HG03469 (cell line): ENCODE data around the gene POC5.

ENCODE experiments used
- ATAC-seq: cut with Tn5 transposase; IDR thresholded peaks from one replicate; pipeline ENCODE4 v1.9.1; 2021; ENCODE audit warnings: mild to moderate bottlenecking, moderate library complexity, moderate number of reproducible peaks; ENCODE audit not compliant: unreplicated experiment

The POC5 gene

GRCh38 chr5:75660678-75661465 lies 56.4 kb downstream of the POC5 start:
- ATAC-seq = no peak

DNA sequence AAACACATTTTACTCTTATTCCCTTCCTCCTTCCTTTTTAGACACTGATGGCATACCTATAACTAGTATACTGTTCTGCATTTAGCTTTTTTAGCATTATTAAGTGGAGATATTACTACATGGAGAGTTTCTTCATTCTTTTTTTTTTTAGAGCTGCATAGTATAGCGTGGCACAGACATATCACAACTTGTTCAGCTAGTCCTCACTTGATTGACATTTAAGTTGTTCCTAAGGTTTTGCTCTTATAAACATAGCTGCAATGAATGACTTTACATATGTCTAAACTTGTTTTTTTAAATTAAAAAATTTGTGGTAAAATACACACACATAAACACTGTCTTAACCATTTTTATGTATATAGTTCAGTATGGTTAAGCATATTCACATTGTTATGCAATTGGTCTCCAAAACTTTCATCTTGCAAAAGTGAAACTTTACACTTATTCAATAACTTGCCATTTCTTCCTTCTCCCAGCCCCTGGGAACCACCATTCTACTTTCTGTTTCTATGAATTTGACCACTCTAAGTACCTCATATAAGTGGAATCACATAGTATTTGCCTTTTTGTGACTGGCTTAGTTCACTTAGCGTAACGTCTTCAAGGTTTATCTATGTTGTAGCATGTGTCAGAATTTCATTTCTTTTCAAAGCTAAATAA lies 57.3 kb downstream of the POC5 start:
- no peak for ATAC-seq

- no peak for ATAC-seq
Measured at GRCh38 chr5:75656311-75657003, 60.8 kb downstream of the POC5 start.

GRCh38 chr5:75654693-75655295 lies 62.4 kb downstream of the POC5 start:
- ATAC-seq = no peak

DNA sequence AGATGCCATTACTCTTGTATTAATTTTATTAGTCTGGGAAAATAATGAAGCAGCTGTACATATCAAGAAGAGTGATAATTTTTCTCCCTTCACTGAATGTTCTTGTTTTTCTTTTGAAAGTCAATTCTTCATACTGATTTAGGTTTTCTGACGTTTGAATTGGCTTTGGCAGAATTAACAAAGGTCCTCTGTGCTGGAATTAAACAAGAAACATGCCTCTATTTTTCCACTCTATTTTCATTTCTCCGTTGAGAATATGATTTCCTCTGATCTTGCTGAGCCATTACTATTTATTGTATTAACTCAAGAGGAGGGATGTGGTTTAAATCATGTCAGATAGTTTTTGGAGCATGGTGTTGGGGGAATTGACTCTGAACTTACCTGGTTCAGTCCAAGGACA lies 63.7 kb downstream of the POC5 start:
- no peak for ATAC-seq

DNA sequence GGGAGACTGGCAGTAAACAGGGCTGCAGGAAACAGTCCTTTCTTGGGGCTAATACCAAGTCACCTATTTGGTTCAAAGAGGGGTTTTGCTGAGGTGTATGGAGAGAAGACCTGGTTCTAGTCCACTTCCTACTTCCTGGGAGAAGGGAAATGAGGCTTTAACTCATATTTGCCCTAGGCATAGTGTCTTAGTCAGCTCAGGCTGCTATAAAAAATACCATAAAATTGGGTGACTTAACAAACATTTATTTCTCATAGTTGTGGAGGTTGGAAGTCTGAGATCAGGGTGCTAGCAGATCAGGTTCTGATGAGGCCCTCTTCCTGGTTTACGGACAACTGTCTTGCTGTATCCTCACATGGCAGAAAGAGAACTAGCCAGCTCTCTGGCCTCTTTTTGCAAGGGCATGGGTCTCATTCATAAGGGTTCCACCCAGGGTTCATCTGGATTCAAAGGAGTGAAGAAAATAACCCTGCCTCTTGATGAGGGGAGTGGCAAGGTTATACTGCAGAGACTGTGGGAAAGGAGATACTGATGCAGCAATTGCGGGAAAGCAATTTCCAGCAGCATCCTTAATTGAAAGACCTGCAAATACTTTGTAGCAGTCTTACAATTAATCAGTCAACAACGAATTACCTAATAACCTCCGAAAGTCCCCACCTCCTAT lies 65.5 kb downstream of the POC5 start:
- no peak for ATAC-seq

- ATAC-seq = no peak
Measured at GRCh38 chr5:75648712-75649111, 68.5 kb downstream of the POC5 start.

DNA sequence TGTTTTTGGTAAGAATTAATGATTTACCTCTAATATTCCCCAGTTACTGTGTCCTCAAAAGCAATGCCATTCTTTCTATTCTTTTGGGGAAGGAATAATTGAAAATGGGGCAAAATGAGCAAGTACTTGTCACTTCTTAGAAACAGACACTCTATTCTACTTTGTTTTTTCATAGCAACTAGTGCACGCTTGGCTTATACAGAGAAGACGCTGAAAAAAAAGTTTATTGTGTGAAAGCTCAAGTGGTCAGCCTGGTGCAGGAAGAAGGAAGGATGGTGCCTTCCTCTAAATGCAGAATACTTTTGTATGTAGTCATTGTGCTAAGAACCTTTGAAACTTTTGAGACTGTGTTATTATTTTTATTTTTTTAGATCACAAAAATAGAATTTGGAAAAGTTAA lies 76.4 kb downstream of the POC5 start:
- no peak for ATAC-seq

DNA sequence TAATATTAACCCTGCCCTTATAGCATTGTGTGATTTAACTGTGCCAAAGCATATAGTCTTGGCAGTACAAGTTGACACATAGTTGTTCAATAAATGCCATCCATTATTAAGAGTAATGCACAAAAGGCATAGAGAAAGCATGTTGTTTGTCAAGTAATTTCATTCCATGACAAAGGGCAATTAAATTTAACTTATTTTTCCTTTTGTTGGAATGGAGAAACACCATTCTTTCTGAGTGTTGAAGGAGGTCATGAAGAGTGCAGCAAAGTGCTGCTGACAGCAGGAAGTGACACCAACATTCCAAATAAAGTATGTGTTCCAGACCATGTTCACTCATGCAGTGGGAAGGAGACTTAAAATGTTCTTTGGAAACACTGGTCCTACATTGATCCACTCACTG lies 76.8 kb downstream of the POC5 start:
- no peak for ATAC-seq

DNA sequence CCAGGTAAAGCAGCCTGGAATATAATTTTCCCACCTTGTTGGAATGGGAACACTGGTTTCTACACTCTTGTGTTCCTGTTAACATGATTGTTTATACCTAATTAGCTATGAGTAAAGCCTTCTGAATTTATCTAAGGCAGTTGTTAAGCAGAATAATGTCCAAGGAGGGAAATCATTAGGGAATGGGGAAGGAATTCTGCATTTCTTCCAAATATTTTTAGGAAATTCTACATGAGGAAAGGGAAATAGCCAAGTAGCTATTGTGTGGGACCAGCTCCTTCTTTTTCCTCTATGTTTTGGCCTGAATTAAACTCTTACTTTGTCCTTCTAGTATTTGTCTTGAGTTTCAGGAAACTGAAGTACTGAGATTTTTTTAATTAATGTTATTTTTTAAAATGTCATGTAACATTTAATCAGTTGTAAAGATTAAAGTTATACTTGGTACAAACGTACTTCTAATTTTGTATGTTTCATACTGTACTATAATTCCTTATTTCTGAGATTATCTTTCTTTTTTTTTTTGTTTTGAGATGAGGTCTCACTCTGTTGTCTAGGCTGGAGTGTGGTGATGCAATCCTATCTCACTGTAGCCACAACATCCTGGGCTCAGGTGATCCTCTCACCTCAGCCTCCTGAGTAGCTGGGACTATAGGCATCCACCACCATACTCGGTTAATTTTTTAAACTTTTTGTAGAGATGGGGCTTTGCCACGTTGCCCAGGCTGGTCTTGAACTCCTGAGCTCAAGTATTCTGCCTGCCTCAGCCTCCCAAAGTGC lies 77.5 kb downstream of the POC5 start:
- no peak for ATAC-seq

DNA sequence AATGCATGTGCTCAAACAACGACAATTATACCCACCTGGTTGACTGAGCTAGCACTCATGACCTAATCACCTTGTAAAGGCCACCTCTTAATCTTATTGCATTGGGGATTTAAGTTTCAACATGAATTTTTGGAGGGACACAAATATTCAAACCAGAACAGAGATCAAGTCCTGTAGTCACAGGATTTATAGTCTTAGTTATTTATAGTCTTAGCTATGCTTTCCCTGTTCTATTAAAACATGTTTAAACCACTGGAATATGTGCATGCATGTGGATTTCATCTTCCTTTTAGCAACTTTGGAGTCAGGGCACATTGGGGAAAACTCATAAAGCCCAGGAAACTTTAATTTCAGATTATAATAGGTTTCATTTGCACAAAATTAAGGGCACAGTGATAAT lies 79.3 kb downstream of the POC5 start:
- no peak for ATAC-seq

DNA sequence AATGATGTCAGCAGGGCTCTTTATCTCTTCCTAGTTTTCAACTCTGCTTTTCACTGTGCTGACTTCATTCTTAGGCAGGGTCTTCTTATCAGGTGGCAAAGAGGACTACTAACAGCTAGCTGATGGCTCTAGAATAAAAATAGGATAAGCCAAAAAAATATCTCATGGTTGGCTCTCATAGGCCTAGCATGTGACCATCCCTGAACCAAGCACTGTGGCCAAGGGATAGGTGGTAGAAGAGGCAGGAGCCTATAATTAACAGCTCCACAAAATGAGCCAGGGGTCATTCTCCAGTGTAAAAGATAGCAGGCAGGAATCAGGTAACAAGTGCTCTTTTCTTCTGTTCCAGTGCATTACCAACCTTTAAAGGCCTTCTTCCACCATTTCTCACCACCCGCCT lies 84.9 kb downstream of the POC5 start:
- no peak for ATAC-seq

DNA sequence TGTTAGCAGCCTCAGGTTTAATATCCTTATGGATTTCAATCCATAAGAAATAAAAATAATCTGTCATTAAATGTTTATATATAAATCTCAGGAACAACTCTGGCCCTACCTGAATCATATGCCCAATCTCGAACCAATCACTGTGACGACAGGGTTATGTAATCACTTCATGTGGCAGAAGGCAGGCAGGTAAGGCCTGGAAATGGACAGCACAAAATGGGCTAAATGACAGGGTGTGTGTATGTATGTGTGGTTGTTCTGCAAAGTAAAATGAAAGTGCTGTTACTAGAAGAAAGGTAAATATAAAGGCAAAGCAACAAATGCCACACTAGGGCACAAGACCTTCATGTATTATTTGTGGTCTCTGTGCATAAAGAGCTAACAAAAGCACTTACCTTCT lies 86.4 kb downstream of the POC5 start:
- ATAC-seq = no peak

- ATAC-seq = no peak
Measured at GRCh38 chr5:75627801-75628200, 89.4 kb downstream of the POC5 start.

DNA sequence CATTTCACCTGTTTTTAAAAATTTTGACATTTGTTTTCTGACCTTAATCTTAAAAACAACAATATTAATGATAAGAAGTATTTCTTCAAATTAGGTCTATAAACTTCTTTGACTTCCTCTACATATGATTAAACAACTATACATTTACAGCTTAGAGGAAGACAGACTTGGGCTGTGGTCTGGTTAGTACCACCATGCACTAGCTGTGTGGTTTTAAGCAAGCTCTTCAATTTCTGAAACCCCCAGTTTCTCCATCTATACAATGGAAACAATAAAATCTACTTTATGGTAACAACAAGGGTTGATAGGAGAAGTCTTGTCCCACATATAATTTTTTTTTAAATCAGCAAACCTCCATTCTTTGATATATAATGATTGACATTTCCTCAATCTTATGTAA lies 90.3 kb downstream of the POC5 start:
- no peak for ATAC-seq
